HG03066 (cell line): Measurements from ENCODE around the gene LMOD1.
"Not testable (repeated sequence)": the region's sequence is repeated elsewhere in the genome, so short reads cannot be mapped to it uniquely, and the experiment has no call there.

Source experiments
- ATAC-seq: cut with Tn5 transposase; IDR thresholded peaks from one replicate; pipeline ENCODE4 v1.9.1; 2021; ENCODE audit warnings: low read depth; ENCODE audit not compliant: unreplicated experiment

LMOD1 gene

DNA sequence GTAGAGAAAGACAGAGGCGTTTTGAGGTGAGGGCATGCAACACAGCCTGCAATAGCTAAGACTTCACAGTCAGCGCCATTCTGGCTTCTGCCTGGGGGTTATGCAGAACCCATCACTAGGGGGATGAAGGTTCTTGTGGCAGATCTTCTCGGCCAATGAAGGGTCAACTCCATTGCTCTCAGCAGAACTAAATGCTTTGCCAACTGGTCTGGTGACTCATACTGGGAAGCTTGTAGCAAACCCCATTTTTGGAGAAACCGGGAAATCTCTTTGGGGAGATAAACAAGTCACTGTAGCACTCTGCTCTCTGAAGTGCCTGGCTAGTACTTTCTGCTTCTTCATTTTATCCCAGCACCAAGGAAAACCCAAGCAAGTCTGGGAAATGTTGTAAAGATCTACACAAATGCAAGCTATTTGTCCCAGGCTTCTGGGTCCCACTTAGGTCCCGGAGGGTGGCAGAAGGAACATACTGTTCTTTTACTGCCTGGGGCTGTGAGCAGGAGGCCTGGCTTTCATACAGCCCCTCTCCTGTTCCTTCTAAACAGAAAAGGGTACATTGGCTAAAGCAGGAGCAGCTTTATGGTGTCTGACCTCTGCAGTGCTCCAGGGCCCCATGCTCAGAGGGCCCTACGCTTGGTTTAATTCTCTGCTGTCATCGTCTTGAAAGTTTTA lies 28.9 kb downstream of the LMOD1 start:
- ATAC-seq: no peak

DNA sequence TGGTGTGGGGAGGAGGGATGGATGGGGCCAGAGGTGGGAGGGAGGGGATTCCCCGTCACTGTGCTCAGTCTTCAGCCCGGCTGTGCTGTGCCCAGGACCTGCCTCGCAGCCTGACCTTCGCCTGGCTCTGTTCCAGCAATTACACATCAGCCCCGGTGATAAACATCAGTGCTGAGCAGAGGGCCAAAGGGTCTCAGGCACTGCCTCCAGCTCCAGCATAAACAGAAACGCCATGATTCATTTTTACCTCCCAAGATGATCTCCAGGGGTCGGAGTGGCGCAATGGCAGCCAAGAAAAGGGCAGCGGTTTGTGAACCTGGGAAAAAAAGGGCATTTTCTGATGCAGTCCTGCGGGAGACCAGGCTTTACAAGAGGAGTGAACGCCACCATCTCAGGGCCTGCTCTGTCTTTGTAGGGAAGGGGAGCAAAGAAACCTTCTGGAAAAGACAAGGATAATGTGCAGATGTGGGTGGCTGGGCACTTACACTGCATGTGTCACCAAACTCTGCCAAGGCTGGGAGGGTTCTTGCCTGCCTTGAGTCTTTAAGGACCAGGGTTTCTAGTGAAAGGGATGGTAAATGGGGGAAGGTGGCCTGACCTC lies 29.6 kb downstream of the LMOD1 start:
- no peak for ATAC-seq

DNA sequence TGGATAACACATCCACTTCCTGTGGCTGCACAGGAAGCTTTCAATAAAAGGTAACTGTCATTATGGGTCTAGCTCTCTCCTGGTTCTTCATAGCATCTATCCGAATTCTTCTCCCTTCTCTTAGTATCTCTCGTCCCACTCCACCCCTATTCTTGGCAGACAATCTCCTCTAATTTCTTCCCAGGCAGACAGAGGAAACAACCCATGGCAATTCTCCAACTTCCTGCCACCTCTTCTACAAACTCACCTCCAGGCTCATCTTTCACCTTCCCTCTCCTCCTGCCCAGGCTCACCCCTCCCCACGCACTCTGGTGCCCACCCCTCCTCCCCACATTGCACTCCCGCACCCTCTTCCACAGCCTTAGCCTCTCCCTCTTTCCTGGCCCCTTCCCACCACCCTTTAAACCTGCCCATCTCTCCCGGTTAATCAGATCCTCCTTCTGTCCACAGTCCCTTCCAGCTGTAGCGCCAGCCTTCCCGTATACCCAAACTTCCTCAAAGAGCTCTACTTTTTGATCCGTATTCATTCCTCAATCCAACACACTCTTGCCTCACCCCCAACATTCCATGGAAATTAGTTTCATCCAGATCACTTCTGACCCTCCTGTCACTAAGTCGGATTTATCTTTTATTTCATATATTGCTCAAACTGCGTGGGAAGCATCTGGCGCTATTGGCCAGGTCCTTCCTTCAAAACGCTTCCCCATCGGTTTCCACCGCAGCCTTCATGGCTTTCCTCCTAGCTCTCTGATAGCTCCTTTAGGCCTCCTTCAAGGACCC lies 31.7 kb downstream of the LMOD1 start:
- ATAC-seq: no peak

DNA sequence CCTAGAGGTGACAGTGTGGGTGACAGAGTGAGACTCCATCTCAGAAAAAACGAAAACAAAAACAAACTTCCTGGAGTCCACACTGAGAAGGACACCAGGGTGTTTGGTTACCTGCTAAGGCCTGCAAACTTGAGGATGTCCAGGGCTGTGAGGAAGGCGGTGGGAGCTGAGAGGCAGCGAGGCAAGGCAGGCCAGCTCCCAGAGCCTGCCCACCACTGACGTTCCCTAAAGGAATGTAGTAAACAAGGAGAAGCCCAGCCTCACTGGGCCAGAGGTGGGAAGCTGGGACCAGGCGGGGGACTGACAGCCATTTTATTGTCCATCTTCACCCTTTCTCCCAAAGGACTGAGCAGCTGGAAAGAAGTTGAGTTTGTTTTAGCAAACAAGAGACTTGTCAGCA lies 33.5 kb downstream of the LMOD1 start:
- no peak for ATAC-seq

DNA sequence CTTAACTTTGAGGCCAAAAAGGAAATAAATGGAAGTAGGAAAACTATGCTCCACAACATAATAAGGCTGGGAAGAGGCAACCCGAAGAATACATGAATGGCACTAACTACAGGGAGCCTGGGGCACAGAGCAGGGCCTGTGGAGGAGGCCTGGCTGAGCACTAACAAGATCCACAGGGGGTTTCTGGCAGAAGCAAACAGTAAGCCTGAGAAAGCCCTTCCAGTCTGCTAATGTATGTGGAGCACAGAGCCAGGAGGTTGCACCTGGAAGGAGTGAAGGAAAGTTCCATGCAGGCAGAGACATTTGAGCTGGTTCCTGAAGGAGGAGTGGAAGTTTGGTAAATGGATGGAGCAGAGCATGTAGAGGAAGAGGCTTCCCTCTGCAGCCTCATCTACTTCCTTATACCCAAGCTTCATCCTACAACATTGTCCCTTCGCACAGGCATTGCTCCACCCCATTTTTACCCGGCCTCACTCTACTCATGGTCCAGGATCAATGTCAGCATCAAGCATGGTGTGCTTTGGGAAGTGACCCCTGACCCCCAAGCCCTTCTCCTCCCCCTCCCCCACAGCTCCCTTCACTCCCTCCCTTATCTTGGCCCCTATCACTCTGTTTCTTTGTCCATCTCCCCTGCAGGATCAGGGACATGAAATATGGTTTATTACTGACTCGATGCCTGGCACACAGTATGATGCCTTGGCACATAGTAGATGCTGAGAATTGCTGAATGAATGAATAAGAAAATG lies 34.3 kb downstream of the LMOD1 start:
- ATAC-seq: no peak

DNA sequence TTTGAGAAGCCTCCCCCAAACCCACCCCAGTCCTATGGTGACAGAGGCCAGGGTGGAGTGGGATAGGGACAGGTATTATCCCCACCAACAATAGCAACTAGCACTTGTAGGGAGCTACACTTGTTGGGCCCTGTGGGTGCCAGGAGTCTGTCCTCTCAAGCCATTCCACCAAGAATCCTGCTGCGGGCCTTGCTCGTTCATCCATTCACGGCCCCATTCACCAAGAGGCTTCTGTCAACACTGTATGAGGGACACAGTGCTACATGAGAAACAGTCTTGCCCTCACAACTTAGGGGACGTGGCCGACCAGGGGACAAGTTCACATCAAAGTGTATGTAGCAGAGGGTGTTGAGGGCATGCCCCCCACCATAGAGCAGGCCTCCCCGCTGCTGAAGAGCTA lies 38.7 kb downstream of the LMOD1 start:
- ATAC-seq: no peak

DNA sequence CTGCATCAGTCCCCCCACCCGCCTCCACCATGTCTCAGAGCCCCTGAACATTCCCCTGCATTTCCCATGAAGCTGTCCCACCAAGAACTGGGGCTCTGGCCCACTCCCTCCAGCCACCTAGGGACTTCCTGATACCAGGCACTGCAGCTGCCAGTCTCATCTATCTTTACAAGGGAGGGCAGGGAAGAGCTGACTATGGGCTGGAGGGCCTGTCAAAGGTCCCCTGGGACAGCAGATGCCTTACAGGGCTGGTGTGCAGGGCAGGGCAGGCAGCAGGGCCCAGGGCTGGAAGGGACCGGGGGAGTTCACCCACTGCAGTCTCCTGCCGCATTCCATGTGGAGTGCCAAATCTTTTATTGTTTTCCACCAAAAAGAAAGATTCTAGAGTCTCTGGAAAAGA lies 40.0 kb downstream of the LMOD1 start:
- no peak for ATAC-seq

DNA sequence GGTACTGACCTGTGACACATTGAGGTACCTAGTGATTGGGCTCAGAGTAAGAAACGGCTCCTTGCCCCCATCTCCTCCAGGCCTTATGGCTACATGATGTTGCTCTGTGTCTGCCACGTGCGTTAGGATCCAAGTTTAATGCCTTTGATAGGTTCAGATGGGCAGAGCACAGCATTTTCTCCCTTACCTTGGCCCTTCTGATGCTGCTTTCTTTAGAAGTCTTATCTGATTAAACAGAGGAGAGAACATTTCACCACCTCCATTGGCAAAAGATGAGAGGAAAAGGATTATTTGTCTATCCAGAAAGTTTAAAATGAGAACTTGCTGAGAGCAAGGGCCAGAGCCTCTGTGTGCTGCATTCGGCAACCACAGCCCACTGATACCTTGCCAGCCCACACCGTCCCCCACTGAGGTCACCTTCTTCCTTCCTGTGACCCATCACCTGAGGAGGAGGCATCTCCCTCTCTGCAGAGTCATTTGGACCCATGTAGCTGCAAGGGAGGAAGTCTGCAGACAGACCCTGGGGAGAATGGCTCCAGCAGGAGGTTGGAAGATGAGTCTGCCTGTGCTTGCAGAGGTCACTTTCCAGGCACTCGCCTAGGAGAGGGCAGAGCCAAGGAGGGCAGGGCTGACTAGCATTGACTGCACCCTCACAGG lies 41.0 kb downstream of the LMOD1 start:
- ATAC-seq: no peak

DNA sequence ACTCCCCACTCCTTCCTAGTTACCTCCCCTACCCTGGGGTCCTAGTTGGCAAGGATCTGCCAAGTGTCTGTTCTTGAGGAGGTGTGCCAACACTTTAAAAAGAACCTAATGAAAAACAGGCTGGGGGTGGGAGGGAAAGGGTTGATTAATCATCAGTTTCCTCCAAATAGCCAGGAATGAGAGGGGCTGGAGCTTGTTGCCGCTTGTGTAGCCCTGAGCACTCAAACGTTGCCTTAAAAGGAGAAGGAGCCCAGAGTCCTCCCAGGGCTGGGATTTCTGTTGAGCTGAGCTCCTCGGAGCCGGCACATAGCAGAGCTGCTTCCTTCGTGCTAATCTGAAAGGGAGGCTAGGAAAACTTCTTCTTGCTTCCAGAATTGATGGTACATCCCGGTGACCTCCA lies 41.8 kb downstream of the LMOD1 start:
- no peak for ATAC-seq

DNA sequence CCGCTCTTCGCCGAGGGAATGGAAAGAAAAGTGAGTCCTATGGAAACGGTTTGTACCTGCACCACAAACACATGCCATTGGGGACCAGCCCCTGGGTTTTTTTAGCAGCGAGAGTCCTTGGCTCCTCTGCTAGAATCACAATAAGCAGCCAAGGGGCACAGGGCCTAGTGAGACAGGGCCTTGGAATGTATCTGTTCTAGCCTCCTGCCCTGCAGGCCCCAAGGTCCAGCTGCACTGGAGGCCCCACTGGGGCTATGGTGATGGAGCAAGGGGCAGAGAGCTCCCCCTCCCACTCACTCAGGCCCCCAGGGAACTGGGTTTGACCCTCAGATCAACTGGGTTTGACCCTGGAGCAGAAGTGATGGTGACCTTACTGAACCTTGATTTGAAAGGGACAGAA lies 43.2 kb downstream of the LMOD1 start:
- no peak for ATAC-seq

DNA sequence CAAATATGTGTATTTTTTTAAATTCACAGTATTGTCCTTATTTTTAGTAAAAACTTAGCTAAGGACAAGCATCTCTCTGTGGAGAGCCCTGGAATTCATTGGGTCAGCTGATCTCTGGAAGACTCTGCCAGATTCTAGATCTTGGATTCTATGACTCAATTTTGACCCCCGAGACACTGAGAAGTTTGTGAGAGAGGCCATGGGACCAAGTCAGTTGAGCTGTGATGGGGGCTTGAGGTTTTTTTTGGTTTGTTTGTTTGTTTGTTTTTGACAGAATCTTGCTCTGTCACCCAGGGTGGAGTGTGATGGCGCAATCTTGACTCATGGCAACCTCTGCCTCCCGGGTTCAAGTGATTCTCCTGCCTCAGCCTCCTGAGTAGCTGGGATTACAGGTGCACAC lies 44.1 kb downstream of the LMOD1 start:
- no peak for ATAC-seq

DNA sequence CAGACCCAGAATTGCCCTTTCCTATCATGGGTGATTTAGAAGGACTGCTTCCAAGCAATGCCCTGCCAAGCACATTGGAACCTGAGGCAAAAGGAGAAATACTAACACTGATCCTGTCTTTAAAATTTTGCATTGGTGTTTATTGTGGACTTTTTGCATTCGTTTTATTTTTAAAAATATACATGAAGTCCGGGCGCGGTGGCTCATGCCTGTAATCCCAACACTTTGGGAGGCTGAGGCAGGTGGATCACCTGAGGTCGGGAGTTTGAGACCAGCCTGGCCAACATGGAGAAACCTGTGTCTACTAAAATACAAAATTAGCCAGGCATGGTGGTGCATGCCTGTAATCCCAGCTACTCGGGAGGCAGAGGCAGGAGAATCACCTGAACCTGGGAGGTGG lies 45.3 kb downstream of the LMOD1 start:
- ATAC-seq: not testable (repeated sequence)

DNA sequence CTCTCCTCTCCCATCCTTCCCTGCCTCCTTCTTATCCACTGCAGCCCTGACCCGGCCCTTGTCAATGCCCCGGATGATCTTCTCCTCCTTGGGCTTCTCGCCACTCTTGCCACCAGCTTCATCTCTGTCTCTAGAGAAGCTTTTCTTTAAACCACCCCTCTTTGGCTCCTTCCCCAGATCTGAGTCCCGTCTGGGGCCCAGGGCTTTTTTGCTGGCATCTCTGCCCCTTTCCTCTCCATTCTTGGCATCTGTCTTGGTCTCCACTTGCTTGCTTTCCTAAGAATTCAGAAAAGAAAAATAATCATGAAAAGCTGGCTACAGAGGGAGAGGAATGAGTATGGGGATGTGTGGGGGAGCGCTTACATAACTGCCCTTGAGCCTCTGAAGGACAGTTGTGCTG lies 45.9 kb downstream of the LMOD1 start:
- no peak for ATAC-seq

DNA sequence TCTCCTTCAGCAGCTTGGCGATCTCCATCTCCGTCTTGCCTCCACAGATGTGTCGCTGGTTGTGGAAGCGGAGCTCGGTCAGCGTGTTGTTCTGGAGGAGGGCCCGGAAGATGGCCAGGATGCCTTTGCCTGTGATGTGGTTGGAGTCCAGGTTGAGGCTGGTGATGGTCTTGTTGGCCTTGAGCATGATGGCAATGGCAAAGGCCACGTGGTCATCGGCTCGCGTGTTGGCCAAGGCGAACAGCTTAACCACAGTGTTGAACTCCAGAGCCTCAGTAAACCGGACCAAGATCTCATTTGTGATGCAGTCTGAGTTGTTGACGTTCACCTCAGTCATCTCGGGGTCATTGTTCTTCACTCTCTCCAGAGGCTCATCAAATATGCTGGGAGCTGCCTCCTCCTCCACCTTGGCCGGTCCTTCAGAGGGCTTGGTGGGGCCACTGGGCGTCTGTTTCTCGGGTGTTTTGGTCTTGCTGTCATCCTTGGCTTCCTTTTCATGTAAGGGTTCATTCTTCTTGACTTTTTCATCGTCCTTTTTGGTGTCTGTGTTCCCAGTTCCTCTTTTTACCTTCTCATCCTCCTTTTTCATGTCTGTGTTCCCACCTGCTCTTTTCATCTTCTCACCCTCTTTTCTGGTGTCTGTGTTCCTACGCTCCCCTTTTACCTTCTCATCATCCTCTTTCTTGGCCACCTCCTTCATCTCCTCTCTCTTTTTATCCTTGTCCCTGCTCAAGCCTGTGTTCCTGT lies 46.5 kb downstream of the LMOD1 start:
- ATAC-seq: no peak

DNA sequence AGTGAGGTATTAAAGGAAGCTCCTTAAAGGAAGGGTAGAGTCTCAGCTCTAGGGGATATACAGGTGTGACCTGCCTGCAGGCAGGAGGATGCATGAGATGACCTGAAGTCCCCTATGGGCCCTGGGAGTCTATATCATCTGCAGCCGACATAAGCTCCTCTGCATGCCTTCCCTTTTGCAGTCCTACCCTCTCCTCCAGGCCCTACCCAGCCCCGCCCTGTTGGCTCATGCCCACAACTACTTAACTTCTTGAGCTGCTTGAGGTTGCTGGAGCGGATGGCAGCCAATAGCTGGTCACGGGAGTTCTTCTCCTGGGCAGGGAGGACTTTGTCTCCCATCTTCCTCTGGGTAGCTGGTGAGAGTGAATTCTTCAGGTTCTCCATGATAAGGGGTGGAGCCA lies 47.4 kb downstream of the LMOD1 start:
- no peak for ATAC-seq

DNA sequence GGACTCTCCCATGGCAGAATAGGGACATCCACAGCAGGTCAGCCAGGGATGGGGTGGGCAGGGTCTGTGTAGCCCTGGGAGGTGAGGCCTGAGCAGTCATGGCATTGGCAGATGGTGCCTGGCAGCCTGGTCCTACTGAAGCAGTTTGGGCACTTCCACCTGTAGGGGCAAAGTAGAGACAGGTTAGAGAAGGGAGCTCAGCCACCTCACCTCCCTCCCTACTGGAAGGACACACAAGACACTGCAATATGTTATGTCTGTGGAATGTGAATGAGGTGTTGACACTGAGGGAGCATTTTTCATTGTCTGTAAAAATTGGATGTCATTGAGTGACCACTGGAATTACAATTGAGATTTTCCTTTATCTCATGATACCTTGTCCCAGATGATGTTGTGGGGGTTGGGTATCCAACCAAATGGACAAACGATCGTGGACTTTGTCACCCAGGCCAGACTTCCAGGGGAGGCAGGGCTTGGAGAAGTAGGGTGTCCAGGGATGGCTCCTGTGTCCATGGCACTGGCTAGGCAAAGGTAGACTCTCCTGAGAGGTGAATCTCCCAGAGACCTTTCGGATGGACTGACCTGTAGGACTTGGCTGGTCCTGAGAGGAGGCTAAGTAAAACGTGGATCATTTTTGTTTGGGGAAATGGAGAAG lies 48.0 kb downstream of the LMOD1 start:
- no peak for ATAC-seq

DNA sequence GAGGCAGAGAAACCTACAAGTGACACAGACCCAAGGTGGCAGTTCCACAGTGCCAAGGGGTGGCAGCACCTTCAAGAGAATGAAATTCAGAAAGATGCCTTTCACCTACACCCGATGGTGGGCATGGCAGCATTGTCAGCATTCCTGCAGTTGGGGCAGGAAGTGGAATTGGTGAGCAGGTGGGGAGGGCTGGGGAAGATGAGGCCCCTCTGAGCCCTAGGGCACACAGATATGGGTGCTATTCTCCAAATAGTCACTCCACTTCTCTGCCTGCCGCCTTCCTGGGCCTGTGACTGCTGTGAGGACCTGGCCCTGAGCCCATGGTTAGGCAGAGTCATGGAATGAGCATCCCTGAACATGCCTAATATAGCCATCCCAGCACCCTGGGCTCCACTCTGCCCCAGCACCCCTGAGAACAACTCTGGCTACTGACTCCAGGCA lies 49.4 kb downstream of the LMOD1 start:
- ATAC-seq: no peak

DNA sequence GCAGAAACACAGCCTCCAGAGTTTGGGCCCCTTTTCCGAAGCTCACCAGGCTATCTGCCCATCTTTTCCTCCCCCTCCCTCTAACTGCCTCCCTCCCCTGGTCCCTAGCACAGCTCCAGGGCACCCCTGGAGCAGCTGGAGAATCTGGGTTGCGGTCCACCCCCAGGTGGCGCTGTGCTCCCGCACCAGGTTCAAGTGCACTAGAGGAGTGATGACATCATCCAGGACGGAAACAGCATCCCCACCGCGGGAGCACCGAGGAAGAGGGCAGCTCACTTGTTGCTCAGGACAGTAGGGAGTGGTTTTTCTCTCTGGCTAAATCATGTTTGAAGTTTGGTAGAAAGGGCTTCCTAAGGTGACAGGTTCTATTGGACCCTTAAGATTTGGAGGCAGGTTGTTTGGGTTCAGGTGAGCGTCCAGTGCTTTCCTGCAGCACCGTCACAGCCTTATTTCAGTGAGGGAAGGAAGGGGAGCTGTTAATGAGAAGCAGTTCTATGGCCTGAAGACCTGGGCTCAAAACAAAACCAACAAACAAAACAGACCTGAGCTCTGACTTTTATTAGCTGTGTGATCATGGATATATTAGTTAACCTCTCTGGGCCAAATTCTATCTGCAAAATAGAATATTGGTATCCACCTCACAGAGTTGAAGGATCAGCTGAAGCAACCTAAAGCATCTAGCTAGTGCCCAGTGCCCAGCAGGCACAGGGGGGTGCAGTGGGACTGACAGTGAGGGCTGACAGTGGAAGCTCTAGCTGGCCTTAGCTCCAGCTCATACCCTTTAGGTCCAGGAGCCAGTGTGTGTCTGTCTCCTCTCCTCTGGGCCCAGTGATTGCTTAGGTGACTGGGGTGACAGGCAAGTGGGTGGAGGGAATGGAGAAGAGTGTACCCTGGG lies 50.2 kb downstream of the LMOD1 start:
- ATAC-seq: peak; percentile 79
